ENCODE results near the gene SLC9A7.
A peak's percentile ranks its signal among the peaks of the same experiment; 100 is the strongest.

The SLC9A7 gene

DNA sequence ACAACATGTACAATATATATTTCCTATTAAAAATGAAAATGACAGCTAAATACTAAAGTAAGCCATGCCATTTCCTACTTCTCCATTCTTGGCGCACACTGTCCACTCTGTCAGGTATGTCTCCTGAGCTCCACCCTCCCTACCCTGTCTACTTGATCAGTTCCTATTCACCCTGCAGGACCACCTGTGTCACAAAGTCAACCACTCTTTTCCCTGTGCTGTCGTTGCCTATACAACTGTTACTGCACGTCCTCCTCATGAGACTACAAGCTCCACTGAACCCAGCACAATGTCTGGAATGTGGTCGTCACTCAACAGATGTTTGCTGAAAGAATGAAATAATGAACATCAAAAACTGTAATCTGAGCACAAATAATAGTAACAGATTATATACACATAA is 54.9 kb downstream of the SLC9A7 start:
- no peak for DNase-seq (ENCODE audit: low spot score)

- no peak for DNase-seq (ENCODE audit: low spot score)
Measured at GRCh38 chrX:46698691-46699090, 60.2 kb downstream of the SLC9A7 start.

- no peak for DNase-seq (ENCODE audit: low spot score)
Measured at GRCh38 chrX:46695491-46695890, 63.4 kb downstream of the SLC9A7 start.

- no peak for DNase-seq (ENCODE audit: low spot score)
Measured at GRCh38 chrX:46694549-46694948, 64.4 kb downstream of the SLC9A7 start.

- no peak for DNase-seq (ENCODE audit: low spot score)
Measured at GRCh38 chrX:46693149-46693548, 65.8 kb downstream of the SLC9A7 start.

DNA sequence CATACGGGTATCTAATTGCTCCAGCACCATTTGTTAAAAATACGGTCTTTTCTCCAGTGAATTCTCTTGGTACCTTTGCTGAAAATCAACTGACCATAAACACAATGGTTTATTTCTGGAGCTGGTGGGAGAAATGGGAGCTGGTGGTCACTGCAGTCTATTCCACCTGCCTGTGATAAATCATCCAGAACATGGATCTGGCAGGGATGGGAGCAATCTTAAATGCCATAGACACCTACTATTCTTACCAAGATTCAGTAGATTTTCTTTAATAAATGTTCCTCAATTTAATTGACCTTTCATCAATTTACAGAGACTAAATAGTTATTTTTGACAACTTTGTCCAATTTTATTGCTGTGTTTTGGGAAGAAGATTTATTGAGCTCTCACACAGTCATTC is 68.1 kb downstream of the SLC9A7 start:
- DNase-seq (ENCODE audit: low spot score), result no peak

- no peak for DNase-seq (ENCODE audit: low spot score)
Measured at GRCh38 chrX:46687619-46688018, 71.3 kb downstream of the SLC9A7 start.

GRCh38 chrX:46686003-46686645 is 72.8 kb downstream of the SLC9A7 start:
- DNase-seq (ENCODE audit: low spot score), result peak; percentile 11

DNA sequence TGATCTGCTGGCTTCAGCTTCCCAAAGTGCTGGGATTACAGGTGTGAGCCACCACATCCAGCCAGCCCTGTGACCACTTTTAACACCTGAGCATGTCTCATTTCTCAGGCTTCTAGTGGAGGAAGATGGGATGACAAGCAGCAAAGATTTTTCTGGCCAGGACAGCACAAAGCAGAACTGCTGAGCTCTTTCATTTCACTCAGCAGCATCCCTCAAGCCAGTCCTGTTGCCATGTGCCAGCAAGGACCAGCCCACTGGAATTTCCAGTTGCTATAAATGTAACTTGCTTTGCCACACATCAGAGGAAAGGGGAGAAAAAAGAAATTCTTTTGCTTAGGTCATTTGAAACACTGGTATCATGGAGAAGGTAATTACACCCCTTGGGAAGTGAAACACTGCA is 75.9 kb downstream of the SLC9A7 start:
- no peak for DNase-seq (ENCODE audit: low spot score)

DNA sequence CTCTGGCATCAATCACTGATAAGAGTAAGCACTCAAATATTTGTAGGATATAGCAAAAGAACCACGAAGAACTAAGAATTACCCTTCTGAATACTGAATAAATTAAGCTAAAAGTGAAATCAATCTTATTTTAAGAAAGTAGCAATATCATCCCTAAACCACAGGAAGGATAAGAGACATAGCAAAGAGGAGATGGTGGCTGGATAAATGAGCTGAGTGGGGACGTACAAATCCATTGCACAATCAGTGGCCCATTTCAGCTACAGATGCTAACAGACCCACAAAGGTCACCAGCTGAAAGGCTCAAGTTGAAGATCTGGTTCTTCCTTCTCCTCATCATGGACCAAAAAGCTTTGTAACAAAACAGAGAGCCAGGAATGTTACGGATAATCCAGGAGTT is 77.1 kb downstream of the SLC9A7 start:
- DNase-seq (ENCODE audit: low spot score), result no peak

GRCh38 chrX:46678232-46678631 is 80.7 kb downstream of the SLC9A7 start:
- no peak for DNase-seq (ENCODE audit: low spot score)

- DNase-seq (ENCODE audit: low spot score), result no peak
Measured at GRCh38 chrX:46676399-46677356, 82.2 kb downstream of the SLC9A7 start.

- no peak for DNase-seq (ENCODE audit: low spot score)
Measured at GRCh38 chrX:46673620-46674359, 85.1 kb downstream of the SLC9A7 start.

GRCh38 chrX:46670316-46670715 is 88.6 kb downstream of the SLC9A7 start:
- no peak for DNase-seq (ENCODE audit: low spot score)

GRCh38 chrX:46666831-46667230 is 92.1 kb downstream of the SLC9A7 start:
- no peak for DNase-seq (ENCODE audit: low spot score)

- DNase-seq (ENCODE audit: low spot score), result no peak
Measured at GRCh38 chrX:46665232-46666152, 93.4 kb downstream of the SLC9A7 start.

DNA sequence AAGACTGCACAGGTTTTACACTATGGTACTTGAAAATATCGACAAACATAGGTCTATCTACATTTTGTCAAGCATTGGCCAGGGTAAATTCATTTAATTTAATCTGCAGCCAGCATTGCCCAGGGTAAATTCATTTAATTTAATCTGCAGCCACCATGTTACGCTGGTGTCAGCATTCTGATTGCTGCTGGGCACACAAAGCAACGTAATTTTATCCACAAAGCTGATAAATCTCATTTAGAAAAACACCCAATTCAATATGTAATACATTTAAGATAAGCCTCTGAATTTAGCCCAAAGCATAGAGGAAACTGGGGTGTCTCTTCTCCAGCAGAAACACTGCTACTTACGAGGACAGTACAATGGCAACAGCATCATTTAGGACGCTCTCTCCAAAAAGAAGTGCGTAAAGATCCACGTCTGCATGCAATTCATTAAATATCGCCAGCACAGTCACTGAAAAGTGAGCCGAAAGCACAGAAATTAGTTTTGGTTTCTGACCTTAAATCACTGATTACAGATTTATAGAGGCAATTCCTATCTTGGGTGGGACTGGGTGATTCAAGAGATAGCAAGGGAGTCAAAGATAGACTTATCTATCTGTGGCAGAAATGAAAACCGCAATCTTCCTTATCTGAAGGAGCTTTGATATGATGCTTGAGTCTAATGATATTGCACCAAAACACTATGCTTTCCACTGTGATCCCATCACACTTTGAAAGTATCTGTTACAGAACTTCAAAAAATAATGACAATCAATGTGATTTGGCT is 96.5 kb downstream of the SLC9A7 start:
- no peak for DNase-seq (ENCODE audit: low spot score)

GRCh38 chrX:46653482-46653881 is 105.4 kb downstream of the SLC9A7 start:
- DNase-seq (ENCODE audit: low spot score), result peak; percentile 10

- DNase-seq (ENCODE audit: low spot score), result no peak
Measured at GRCh38 chrX:46649421-46650260, 109.3 kb downstream of the SLC9A7 start.

DNA sequence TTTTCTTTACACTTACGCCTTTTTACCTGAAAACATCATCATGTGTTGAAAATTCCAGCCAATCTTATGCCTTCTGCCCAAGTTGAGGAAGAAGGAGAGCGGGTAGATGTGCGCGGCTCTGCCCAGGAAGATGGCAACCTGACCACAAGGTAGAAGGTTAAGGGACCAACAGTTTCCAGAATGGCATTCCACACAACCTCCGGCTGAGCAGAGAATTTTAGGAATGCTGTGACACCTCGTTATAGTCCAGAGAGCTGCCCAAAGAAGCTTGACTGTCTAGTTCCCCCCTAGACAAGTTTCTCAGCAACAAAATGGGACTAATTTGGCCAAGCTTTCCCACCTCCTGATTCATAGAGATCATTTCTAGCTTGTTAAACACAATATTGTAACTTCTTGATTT is 110.3 kb downstream of the SLC9A7 start:
- DNase-seq (ENCODE audit: low spot score), result no peak
